Measurements from ENCODE around the gene BRD4. TPM values are rescaled to one million over a fixed set of nuclear protein-coding genes. Genes with fewer than 3 reads are reported as not detected.

The BRD4 gene
- total and polyA plus RNA-seq, 2 of the 13 experiments (the other 11 are each of a cell fraction or from before 2014, with no cell fraction given): 10.5 to 11.4 TPM

GRCh38 chr19:15212711-15213110 is 119.6 kb downstream of the BRD4 start (continued):
- TF ChIP-seq ZNF407 (CRISPR knock-in tag; IDR thresholded peaks at IDR 0.05; ENCODE audit: not compliant biosample characterization) (no peak), RARG (CRISPR knock-in tag; IDR thresholded peaks at IDR 0.05; ENCODE audit: low read depth) (no peak), SP140L (CRISPR knock-in tag; IDR thresholded peaks at IDR 0.05; ENCODE audit: borderline replicate concordance) (no peak), KLF9 (CRISPR knock-in tag; IDR thresholded peaks at IDR 0.05; ENCODE audit: low read depth) (no peak)

- FAIRE-seq (no peak), ATAC-seq (peak; percentile 75), DNase-seq (ENCODE audit: low spot score) (peak; percentile 25)
- H3K27ac ChIP-seq (ENCODE audit: extremely low read length, insufficient read depth, low read length): no peak overlapping the region
- H3K4me2 ChIP-seq (ENCODE audit: low read depth, low read length): no peak overlapping the region; the same call in 1 of the 2 replicates
- in situ Hi-C loops (cut with HindIII; ENCODE audit: extremely low pct_ligation_motif_present, low pct_unique_long_range_greater_than_20kb): no loop called here
- H3K4me3 ChIP-seq (replicated peaks in 1 of 3; ENCODE audit: insufficient read depth in 1 of 3, low read depth in 2 of 3, low read length in 3 of 3): no peak overlapping the region
- intact Hi-C loops (cut with micrococcal nuclease; ENCODE audit: unreplicated experiment): no loop called here
- TF ChIP-seq ZNF496 (CRISPR knock-in tag; IDR thresholded peaks at IDR 0.05; ENCODE audit: insufficient replicate concordance) (no peak), FOSL2 (CRISPR knock-in tag; IDR thresholded peaks at IDR 0.05) (peak; percentile 71), ZNF326 (CRISPR knock-in tag; IDR thresholded peaks at IDR 0.05; ENCODE audit: borderline replicate concordance) (no peak), NFE2L2 (IDR thresholded peaks at IDR 0.05; ENCODE audit: low read length) (0 out of 2 replicates have a peak, but pooled peaks have one; percentile 50), MAFF (IDR thresholded peaks at IDR 0.05; ENCODE audit: low read depth, low read length) (0 out of 2 replicates have a peak, but pooled peaks have one; percentile 1), ZNF34 (CRISPR knock-in tag; IDR thresholded peaks at IDR 0.05; ENCODE audit: borderline replicate concordance) (no peak), CBX5 (CRISPR knock-in tag; IDR thresholded peaks at IDR 0.05; ENCODE audit: borderline replicate concordance) (no peak)
- 4% methylated on average over 5 of the region's 5 CpGs for WGBS (ENCODE audit: low lambda C conversion rate)
- no peaks in the 10 kb centered on the region for H4K20me1 ChIP-seq (ENCODE audit: insufficient read depth, low read length)
- H3K9ac ChIP-seq (ENCODE audit: insufficient read depth, low read depth, low read length): no peak overlapping the region
- no peaks in the 10 kb centered on the region for H3K9me3 ChIP-seq (ENCODE audit: low read length)
- H3K36me3 ChIP-seq (replicated peaks in 1 of 2; ENCODE audit: control insufficient read depth in 1 of 2, insufficient read depth in 2 of 2, low read length in 2 of 2): no peaks in the 10 kb centered on the region
- H3K27me3 ChIP-seq (ENCODE audit: control insufficient read depth in 1 of 2, insufficient read depth in 2 of 2, low read length in 2 of 2): peaks cover 0 to 2% of the 10 kb centered on the region in 2 experiments; a peak in 2 of 5 replicates
- peaks cover 9% of the 10 kb centered on the region; the same call in 1 of the 2 replicates for H3K4me1 ChIP-seq (ENCODE audit: insufficient read depth, low read length)
- H3K79me2 ChIP-seq (ENCODE audit: insufficient read depth, low read length): no peaks in the 10 kb centered on the region
- ChIA-PET POLR2A (interaction anchor here (1.1 kb wide), 1 partner anchor 169 kb away, joined by 3 read pairs; the partner anchor contains the start of gene AKAP8), CTCF (ENCODE audit: low intra/inter-chr PET ratio, low total read pairs) (no interaction called here)
- no peak overlapping the region for H2AFZ ChIP-seq (ENCODE audit: low read length)
- BruUV-seq (replicated peaks): no TSS peak
Observed at GRCh38 chr19:15210323-15210781, 122.0 kb downstream of the BRD4 start.
